AG09319 (cell line): ENCODE results near the gene HS3ST3A1.

Experiments
- DNase-seq: peaks from one replicate; pipeline ENCODE4 v3.0.0-alpha.2; 2010; ENCODE audit warnings: low read depth; ENCODE audit errors: extremely low read depth
- CTCF ChIP-seq: IDR thresholded peaks from 2 replicates; pipeline ENCODE4 v1.5.1; 2011; ENCODE audit warnings: low read depth, mild to moderate bottlenecking, inconsistent platforms, low read length, moderate library complexity

The HS3ST3A1 gene

GRCh38 chr17:13593021-13593751 is 8.5 kb downstream of the HS3ST3A1 start:
- DNase-seq: no peak
- TF ChIP-seq CTCF: no peak

GRCh38 chr17:13592427-13592826 is 9.3 kb downstream of the HS3ST3A1 start:
- no peak for TF ChIP-seq CTCF
- DNase-seq: no peak

GRCh38 chr17:13590441-13590840 is 11.3 kb downstream of the HS3ST3A1 start:
- TF ChIP-seq CTCF: no peak
- no peak for DNase-seq

DNA sequence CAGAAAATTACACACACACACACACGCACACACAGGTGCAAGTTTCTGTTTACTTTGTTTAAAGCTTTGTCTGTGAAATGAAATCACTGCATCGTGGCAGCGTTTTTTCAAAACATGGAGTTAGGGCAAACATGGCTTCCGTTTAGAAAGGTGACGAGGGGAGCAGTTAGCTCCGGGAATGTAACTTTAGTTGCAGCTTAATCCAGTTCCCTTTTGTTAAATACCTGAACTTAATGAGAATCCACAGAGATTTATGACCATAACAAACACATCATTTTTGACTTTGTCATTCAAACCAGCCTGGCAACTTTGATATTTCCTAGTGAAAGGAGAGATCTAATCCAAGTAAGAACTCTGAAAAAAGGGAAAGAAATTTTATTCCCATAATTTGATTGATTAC is 12.1 kb downstream of the HS3ST3A1 start:
- no peak for DNase-seq
- TF ChIP-seq CTCF: no peak

DNA sequence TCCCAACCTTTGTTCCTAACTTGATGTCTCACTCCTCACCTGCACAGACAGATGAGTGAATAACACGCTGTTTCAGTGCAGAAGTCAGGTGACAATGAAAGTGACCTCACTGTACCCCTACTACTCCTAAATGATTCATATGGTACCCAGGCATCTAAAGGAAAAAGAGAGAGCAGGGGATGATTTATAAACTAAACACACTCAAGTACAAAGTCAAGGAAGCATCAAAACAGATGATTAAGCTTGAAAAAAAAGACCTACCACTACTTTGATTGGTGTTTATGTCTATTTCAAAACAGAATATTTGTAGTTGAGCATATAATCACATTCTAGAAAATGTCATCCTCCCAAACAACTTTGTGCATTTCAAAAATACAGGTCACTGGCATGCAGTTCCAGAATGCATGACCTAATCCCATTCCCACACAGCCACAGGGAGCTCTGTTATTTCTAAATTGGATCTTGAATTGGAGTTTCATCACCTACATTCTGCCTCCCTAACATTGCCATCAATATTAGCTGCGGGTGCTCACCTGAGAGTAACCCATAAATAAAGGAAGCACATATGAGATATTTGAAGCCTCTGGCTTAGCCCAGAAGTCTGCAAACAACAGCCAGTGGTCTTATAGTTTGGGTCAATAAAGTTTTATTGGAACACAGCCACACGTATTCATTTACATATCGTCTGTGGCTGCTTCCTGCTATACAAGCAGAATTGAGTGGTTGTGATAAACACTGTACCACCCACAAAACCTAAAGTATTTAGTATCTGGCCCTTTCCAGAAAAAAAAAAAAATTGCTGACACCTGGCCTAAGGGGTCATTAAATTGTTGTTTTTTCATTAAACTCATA is 14.0 kb downstream of the HS3ST3A1 start:
- TF ChIP-seq CTCF: no peak
- DNase-seq: no peak

DNA sequence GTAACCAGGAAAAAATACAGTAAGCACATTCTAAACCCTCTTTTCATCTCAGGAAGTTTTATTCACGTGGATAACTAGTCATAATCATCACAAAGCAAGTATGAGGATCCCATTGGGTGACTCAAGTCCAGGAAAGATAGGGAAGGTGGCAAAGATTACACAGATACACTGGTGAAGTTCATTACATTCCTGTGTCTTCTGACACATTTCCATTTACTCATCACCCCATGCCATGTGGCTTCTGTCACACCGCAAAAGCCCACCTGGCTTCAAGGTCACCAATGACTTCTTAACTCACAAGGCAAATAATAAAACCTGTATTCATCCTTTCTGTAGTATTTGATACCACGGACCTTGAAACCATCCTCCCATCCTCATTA is 17.0 kb downstream of the HS3ST3A1 start:
- TF ChIP-seq CTCF: no peak
- no peak for DNase-seq
